HEK293 (cell line): ENCODE results near the gene CEP295NL.
"Not testable (repeated sequence)": the region's sequence is repeated elsewhere in the genome, so short reads cannot be mapped to it uniquely, and the experiment has no call there.

Experiments used
- CTCF ChIA-PET: fragments of 350-600 bp; formaldehyde crosslinking; extraction: SDS; loops from one replicate; lab custom pipeline; 2021; ENCODE audit warnings: antibody characterized with exemption; lab: Yijun Ruan, JAX
- POLR2A ChIA-PET: fragments of 300-600 bp; formaldehyde crosslinking; extraction: SDS; loops from one replicate; lab custom pipeline; 2020; ENCODE audit warnings: antibody characterized with exemption, inconsistent platforms; lab: Yijun Ruan, JAX
- H3K27ac ChIP-seq: fragments of 200-500 bp; sonication (Bioruptor generic); 2 replicates; pipeline ENCODE4 v1.5.1; 2014; ENCODE audit warnings: low read depth, low read length, control low read depth, inconsistent platforms; ENCODE audit errors: extremely low read depth
- H3K36me3 ChIP-seq, 2 experiments: fragments of 200-500 bp in 1 of 2; sonication (Bioruptor generic) in 1 of 2; 1 replicate in 1 of 2; 2 replicates in 1 of 2; pipeline ENCODE4 v1.5.1; 2014 to 2017; ENCODE audit warnings: inconsistent platforms in 2 of 2, low read length in 2 of 2; ENCODE audit not compliant: control insufficient read depth in 2 of 2, insufficient read depth in 1 of 2
- H3K4me1 ChIP-seq: fragments of 200-500 bp; sonication (Bioruptor generic); 2 replicates; pipeline ENCODE4 v1.5.1; 2014; ENCODE audit warnings: mild to moderate bottlenecking, low read length, inconsistent platforms; ENCODE audit not compliant: control insufficient read depth, insufficient read depth
- H3K4me3 ChIP-seq: 2 replicates; pipeline ENCODE4 v1.5.1; 2011; ENCODE audit warnings: low read depth, mild to moderate bottlenecking, control low read depth, low read length, moderate library complexity
- H3K9me3 ChIP-seq: fragments of 200-500 bp; sonication (Bioruptor generic); 2 replicates; pipeline ENCODE4 v1.5.1; 2014; ENCODE audit warnings: low read depth, low read length, inconsistent platforms; ENCODE audit not compliant: control insufficient read depth, insufficient read depth
- GLI4 ChIP-seq: fragments of 450-650 bp; formaldehyde crosslinking; IDR thresholded peaks from 2 replicates; pipeline ENCODE4 v1.5.1; 2016; ENCODE audit warnings: missing biosample characterization, missing genetic modification characterization
- KLF9 ChIP-seq: fragments of 450-650 bp; formaldehyde crosslinking; IDR thresholded peaks from 2 replicates; pipeline ENCODE4 v1.5.1; 2016; ENCODE audit warnings: missing biosample characterization, missing genetic modification characterization, low read depth
- MYNN ChIP-seq: fragments of 450-650 bp; formaldehyde crosslinking; IDR thresholded peaks from 2 replicates; pipeline ENCODE4 v1.5.1; 2016; ENCODE audit warnings: missing biosample characterization, missing genetic modification characterization, borderline replicate concordance
- YY2 ChIP-seq: fragments of 450-650 bp; formaldehyde crosslinking; IDR thresholded peaks from 2 replicates; pipeline ENCODE4 v1.5.1; 2016; ENCODE audit warnings: missing biosample characterization, missing genetic modification characterization
- ZBTB48 ChIP-seq: fragments of 450-650 bp; formaldehyde crosslinking; IDR thresholded peaks from 2 replicates; pipeline ENCODE4 v1.5.1; 2016; ENCODE audit warnings: missing biosample characterization, missing genetic modification characterization
- ZNF19 ChIP-seq: fragments of 450-650 bp; formaldehyde crosslinking; IDR thresholded peaks from 2 replicates; pipeline ENCODE4; 2016; ENCODE audit warnings: missing biosample characterization, missing genetic modification characterization, low read depth
- ZNF211 ChIP-seq: fragments of 450-650 bp; formaldehyde crosslinking; IDR thresholded peaks from 2 replicates; pipeline ENCODE4 v1.5.1; 2016; ENCODE audit warnings: low read depth, missing biosample characterization, missing genetic modification characterization
- ZNF239 ChIP-seq: fragments of 450-650 bp; formaldehyde crosslinking; IDR thresholded peaks from 2 replicates; pipeline ENCODE4 v1.5.1; 2016; ENCODE audit warnings: missing biosample characterization, missing genetic modification characterization
- ZNF391 ChIP-seq: fragments of 450-650 bp; formaldehyde crosslinking; IDR thresholded peaks from 2 replicates; pipeline ENCODE4 v1.5.1; 2016; ENCODE audit warnings: low read depth, missing biosample characterization, missing genetic modification characterization, borderline replicate concordance
- ZNF558 ChIP-seq: fragments of 450-650 bp; formaldehyde crosslinking; IDR thresholded peaks from 2 replicates; pipeline ENCODE4 v1.5.1; 2016; ENCODE audit warnings: missing biosample characterization, missing genetic modification characterization
- ZNF585B ChIP-seq: fragments of 450-650 bp; formaldehyde crosslinking; IDR thresholded peaks from 2 replicates; pipeline ENCODE4 v1.5.1; 2016; ENCODE audit warnings: missing biosample characterization, missing genetic modification characterization
- TF ChIP-seq, protein P1 (sequence below): fragments of 450-650 bp; formaldehyde crosslinking; IDR thresholded peaks from 2 replicates; pipeline ENCODE4 v1.5.1; 2016; ENCODE audit warnings: missing biosample characterization, missing genetic modification characterization
- TF ChIP-seq, protein P2 (sequence below): fragments of 450-650 bp; formaldehyde crosslinking; IDR thresholded peaks from 2 replicates; pipeline ENCODE4 v1.5.1; 2017; ENCODE audit warnings: missing biosample characterization, missing genetic modification characterization
- TF ChIP-seq, protein P3 (sequence below): fragments of 450-650 bp; formaldehyde crosslinking; IDR thresholded peaks from 2 replicates; pipeline ENCODE4 v1.5.0; 2017; ENCODE audit warnings: missing biosample characterization, missing genetic modification characterization, borderline replicate concordance
- TF ChIP-seq, protein P4 (sequence below): fragments of 450-650 bp; formaldehyde crosslinking; IDR thresholded peaks from 2 replicates; pipeline ENCODE4 v1.5.1; 2017; ENCODE audit warnings: missing biosample characterization, mild to moderate bottlenecking, missing genetic modification characterization, moderate library complexity
- TF ChIP-seq, protein P5 (sequence below): fragments of 450-650 bp; formaldehyde crosslinking; conservative IDR thresholded peaks from 2 replicates; pipeline ENCODE4 v1.5.1; 2016; ENCODE audit warnings: low read depth, missing biosample characterization, missing genetic modification characterization

Gene CEP295NL

DNA sequence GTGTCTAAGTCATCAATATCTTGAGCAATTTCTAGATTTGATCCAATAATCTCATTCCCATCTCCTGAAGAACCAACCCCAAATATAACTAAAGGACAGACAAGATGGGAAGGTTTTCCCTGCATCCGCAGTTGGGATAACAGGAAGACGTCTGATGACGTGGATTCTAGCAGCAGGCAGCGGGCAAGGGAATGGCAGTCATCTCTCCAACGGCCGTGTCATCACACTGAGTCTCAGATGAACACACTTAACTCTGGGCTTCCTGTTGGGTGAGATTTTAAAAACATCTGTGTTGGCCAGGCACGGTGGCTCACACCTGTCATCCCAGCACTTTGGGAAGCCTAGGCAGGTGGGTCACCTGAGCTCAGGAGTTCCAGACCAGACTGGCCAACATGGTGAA lies 43.1 kb upstream of the CEP295NL start:
- H3K4me3 ChIP-seq, result no peak overlapping the region
- TF ChIP-seq ZNF585B (no peak), ZNF211 (tag by site-specific recombination) (no peak), ZNF558 (tag by site-specific recombination) (no peak), ZNF391 (tag by site-specific recombination) (no peak), MYNN (no peak), GLI4 (tag by site-specific recombination) (no peak), ZNF239 (tag by site-specific recombination) (no peak), ZNF19 (tag by site-specific recombination) (no peak), ZBTB48 (no peak), KLF9 (tag by site-specific recombination) (no peak), YY2 (no peak)
- TF ChIP-seq, protein P1, sequence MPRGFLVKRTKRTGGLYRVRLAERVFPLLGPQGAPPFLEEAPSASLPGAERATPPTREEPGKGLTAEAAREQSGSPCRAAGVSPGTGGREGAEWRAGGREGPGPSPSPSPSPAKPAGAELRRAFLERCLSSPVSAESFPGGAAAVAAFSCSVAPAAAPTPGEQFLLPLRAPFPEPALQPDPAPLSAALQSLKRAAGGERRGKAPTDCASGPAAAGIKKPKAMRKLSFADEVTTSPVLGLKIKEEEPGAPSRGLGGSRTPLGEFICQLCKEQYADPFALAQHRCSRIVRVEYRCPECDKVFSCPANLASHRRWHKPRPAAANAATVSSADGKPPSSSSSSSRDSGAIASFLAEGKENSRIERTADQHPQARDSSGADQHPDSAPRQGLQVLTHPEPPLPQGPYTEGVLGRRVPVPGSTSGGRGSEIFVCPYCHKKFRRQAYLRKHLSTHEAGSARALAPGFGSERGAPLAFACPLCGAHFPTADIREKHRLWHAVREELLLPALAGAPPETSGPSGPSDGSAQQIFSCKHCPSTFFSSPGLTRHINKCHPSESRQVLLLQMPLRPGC (tag by site-specific recombination), result no peak
- TF ChIP-seq, protein P2, sequence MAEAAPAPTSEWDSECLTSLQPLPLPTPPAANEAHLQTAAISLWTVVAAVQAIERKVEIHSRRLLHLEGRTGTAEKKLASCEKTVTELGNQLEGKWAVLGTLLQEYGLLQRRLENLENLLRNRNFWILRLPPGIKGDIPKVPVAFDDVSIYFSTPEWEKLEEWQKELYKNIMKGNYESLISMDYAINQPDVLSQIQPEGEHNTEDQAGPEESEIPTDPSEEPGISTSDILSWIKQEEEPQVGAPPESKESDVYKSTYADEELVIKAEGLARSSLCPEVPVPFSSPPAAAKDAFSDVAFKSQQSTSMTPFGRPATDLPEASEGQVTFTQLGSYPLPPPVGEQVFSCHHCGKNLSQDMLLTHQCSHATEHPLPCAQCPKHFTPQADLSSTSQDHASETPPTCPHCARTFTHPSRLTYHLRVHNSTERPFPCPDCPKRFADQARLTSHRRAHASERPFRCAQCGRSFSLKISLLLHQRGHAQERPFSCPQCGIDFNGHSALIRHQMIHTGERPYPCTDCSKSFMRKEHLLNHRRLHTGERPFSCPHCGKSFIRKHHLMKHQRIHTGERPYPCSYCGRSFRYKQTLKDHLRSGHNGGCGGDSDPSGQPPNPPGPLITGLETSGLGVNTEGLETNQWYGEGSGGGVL (tag by site-specific recombination), result no peak
- TF ChIP-seq, protein P3, sequence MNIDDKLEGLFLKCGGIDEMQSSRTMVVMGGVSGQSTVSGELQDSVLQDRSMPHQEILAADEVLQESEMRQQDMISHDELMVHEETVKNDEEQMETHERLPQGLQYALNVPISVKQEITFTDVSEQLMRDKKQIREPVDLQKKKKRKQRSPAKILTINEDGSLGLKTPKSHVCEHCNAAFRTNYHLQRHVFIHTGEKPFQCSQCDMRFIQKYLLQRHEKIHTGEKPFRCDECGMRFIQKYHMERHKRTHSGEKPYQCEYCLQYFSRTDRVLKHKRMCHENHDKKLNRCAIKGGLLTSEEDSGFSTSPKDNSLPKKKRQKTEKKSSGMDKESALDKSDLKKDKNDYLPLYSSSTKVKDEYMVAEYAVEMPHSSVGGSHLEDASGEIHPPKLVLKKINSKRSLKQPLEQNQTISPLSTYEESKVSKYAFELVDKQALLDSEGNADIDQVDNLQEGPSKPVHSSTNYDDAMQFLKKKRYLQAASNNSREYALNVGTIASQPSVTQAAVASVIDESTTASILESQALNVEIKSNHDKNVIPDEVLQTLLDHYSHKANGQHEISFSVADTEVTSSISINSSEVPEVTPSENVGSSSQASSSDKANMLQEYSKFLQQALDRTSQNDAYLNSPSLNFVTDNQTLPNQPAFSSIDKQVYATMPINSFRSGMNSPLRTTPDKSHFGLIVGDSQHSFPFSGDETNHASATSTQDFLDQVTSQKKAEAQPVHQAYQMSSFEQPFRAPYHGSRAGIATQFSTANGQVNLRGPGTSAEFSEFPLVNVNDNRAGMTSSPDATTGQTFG (tag by site-specific recombination), result no peak
- TF ChIP-seq, protein P4, sequence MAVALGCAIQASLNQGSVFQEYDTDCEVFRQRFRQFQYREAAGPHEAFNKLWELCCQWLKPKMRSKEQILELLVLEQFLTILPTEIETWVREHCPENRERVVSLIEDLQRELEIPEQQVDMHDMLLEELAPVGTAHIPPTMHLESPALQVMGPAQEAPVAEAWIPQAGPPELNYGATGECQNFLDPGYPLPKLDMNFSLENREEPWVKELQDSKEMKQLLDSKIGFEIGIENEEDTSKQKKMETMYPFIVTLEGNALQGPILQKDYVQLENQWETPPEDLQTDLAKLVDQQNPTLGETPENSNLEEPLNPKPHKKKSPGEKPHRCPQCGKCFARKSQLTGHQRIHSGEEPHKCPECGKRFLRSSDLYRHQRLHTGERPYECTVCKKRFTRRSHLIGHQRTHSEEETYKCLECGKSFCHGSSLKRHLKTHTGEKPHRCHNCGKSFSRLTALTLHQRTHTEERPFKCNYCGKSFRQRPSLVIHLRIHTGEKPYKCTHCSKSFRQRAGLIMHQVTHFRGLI (tag by site-specific recombination), result no peak
- TF ChIP-seq, protein P5, sequence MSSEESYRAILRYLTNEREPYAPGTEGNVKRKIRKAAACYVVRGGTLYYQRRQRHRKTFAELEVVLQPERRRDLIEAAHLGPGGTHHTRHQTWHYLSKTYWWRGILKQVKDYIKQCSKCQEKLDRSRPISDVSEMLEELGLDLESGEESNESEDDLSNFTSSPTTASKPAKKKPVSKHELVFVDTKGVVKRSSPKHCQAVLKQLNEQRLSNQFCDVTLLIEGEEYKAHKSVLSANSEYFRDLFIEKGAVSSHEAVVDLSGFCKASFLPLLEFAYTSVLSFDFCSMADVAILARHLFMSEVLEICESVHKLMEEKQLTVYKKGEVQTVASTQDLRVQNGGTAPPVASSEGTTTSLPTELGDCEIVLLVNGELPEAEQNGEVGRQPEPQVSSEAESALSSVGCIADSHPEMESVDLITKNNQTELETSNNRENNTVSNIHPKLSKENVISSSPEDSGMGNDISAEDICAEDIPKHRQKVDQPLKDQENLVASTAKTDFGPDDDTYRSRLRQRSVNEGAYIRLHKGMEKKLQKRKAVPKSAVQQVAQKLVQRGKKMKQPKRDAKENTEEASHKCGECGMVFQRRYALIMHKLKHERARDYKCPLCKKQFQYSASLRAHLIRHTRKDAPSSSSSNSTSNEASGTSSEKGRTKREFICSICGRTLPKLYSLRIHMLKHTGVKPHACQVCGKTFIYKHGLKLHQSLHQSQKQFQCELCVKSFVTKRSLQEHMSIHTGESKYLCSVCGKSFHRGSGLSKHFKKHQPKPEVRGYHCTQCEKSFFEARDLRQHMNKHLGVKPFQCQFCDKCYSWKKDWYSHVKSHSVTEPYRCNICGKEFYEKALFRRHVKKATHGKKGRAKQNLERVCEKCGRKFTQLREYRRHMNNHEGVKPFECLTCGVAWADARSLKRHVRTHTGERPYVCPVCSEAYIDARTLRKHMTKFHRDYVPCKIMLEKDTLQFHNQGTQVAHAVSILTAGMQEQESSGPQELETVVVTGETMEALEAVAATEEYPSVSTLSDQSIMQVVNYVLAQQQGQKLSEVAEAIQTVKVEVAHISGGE (tag by site-specific recombination), result no peak
- ChIA-PET CTCF (no interaction called here), POLR2A (no interaction called here)
- no peaks in the 10 kb centered on the region; the same call in 1 of the 2 replicates for H3K4me1 ChIP-seq
- H3K27ac ChIP-seq, result no peak overlapping the region
- no peaks in the 10 kb centered on the region; the same call in 1 of the 2 replicates for H3K9me3 ChIP-seq
- no peaks in the 10 kb centered on the region for H3K36me3 ChIP-seq

DNA sequence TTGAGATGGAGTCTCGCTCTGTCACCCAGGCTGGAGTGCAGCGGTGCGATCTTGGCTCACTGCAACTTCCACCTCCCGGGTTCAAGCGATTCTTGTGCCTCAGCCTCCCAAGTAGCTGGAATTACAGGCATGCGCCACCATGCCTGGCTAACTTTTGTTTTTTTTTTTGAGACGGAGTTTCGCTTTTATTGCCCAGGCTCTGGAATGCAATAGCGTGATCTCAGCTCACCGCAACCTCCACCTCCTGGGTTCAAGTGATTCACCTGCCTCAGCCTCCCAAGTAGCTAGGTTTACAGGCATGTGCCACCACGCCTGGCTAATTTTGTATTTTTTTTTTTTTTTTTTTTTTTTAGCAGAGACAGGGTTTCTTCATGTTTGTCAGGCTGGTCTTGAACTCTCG lies 42.5 kb upstream of the CEP295NL start:
- CTCF ChIA-PET, result interaction anchor here (0.7 kb wide), 1 partner anchor 21 kb away, joined by 3 read pairs; no protein-coding TSS in a partner anchor
- POLR2A ChIA-PET, H3K36me3 ChIP-seq, H3K4me3 ChIP-seq, H3K4me1 ChIP-seq, H3K9me3 ChIP-seq, H3K27ac ChIP-seq: not testable (repeated sequence)
